Endothelial cell of umbilical vein (primary cell): ENCODE measurements around the gene SLC46A2. TPM values are rescaled to one million over a fixed set of nuclear protein-coding genes. Genes with fewer than 3 reads are reported as not detected.

ENCODE experiments used
- BruUV-seq: library from RNA; stranded (reverse); fragments of 400-500 nt; replicated peaks from 2 replicates; lab custom pipeline; 2021; lab: Mats Ljungman, UMichigan
- CTCF ChIA-PET: fragments of 300-600, 350-600 bp; sonication (Branson Sonifier 250); formaldehyde crosslinking; loops from one replicate; lab custom pipeline; 2021; ENCODE audit warnings: antibody characterized with exemption, inconsistent platforms; lab: Charles Lee
- POLR2A ChIA-PET: fragments of 300-600, 350-600 bp; sonication (Branson Sonifier 250); formaldehyde crosslinking; loops from one replicate; lab custom pipeline; 2021; ENCODE audit warnings: antibody characterized with exemption, inconsistent platforms; lab: Charles Lee
- DNase-seq: peaks from one replicate; pipeline ENCODE4 v3.0.0-alpha.2; 2011; ENCODE audit warnings: low read depth, low spot score
- FAIRE-seq: peaks from 2 replicates; lab custom pipeline; 2011; peaks lifted over from hg19 to GRCh38; lab: Jason Lieb, UNC
- H2AFZ ChIP-seq: 2 replicates; pipeline ENCODE4 v1.6.0; 2012; ENCODE audit warnings: low read depth, low read length, control low read depth, inconsistent platforms
- H3K27ac ChIP-seq: 2 replicates; pipeline ENCODE4 v1.5.1; 2011; ENCODE audit warnings: low read depth, mild to moderate bottlenecking, control low read depth, low read length, moderate library complexity; ENCODE audit not compliant: insufficient read depth
- H3K27me3 ChIP-seq, 2 experiments: 2 replicates each; pipeline versions ENCODE4 v1.6.0 to v1.6.1; 2011; ENCODE audit warnings: low read length in 2 of 2, mixed read lengths in 1 of 2; ENCODE audit not compliant: control insufficient read depth in 2 of 2, insufficient read depth in 2 of 2
- H3K36me3 ChIP-seq, 2 experiments: 2 replicates in 1 of 2; 3 replicates in 1 of 2; pipeline ENCODE4 v1.5.1; 2011; ENCODE audit warnings: low read length in 2 of 2, mild to moderate bottlenecking in 1 of 2, moderate library complexity in 1 of 2; ENCODE audit not compliant: control insufficient read depth in 2 of 2, insufficient read depth in 2 of 2; ENCODE audit errors: extremely low read depth in 1 of 2
- H3K4me1 ChIP-seq: 3 replicates; pipeline ENCODE4 v1.5.1; 2011; ENCODE audit warnings: mild to moderate bottlenecking, low read length; ENCODE audit not compliant: control insufficient read depth, insufficient read depth; ENCODE audit errors: extremely low read depth
- H3K4me2 ChIP-seq: 2 replicates; pipeline ENCODE4 v1.6.1; 2011; ENCODE audit warnings: low read length, control low read depth, mixed read lengths; ENCODE audit not compliant: insufficient read depth
- H3K4me3 ChIP-seq, 3 experiments: fragments of 200-600 bp in 1 of 3; sonication (generic), shearing (Covaris generic) in 1 of 3; replicated peaks in 1 of 3; 2 replicates each; pipeline ENCODE4 v1.5.1; 2011 to 2016; ENCODE audit warnings: control low read depth in 3 of 3, low read length in 3 of 3, mild to moderate bottlenecking in 2 of 3, inconsistent platforms in 1 of 3, low read depth in 1 of 3, moderate library complexity in 1 of 3; ENCODE audit not compliant: insufficient read depth in 1 of 3
- H3K79me2 ChIP-seq: 2 replicates; pipeline ENCODE4 v1.6.0; 2012; ENCODE audit warnings: low read length, inconsistent platforms; ENCODE audit not compliant: control insufficient read depth, insufficient read depth
- H3K9ac ChIP-seq: replicated peaks from 2 replicates; pipeline ENCODE3; 2011; ENCODE audit warnings: low read length, control low read depth; ENCODE audit not compliant: insufficient read depth; ENCODE audit errors: extremely low read depth
- H3K9me1 ChIP-seq: replicated peaks from 3 replicates; pipeline ENCODE4 v1.6.0; 2011; ENCODE audit warnings: mild to moderate bottlenecking, low read length; ENCODE audit not compliant: control insufficient read depth, insufficient read depth; ENCODE audit errors: extremely low read depth
- H3K9me3 ChIP-seq: replicated peaks from 2 replicates; pipeline ENCODE4 v1.5.1; 2012; ENCODE audit warnings: low read length, inconsistent platforms; ENCODE audit not compliant: control insufficient read depth, insufficient read depth
- H4K20me1 ChIP-seq: replicated peaks from 2 replicates; pipeline ENCODE3; 2011; ENCODE audit warnings: mild to moderate bottlenecking, low read length; ENCODE audit not compliant: control insufficient read depth, insufficient read depth; ENCODE audit errors: extremely low read depth
- EZH2 ChIP-seq: IDR thresholded peaks from 2 replicates; pipeline ENCODE4 v1.6.1; 2012; ENCODE audit warnings: borderline replicate concordance, low read depth, mild to moderate bottlenecking, moderate library complexity, low read length, inconsistent platforms; ENCODE audit not compliant: severe bottlenecking
- FOS ChIP-seq: IDR thresholded peaks from 2 replicates; pipeline ENCODE4 v1.6.1; 2011; ENCODE audit warnings: mild to moderate bottlenecking, low read length, moderate library complexity, borderline replicate concordance; ENCODE audit not compliant: insufficient read depth
- GATA2 ChIP-seq: IDR thresholded peaks from 2 replicates; pipeline ENCODE4 v1.7.0; 2011; ENCODE audit warnings: low read depth, mild to moderate bottlenecking, moderate library complexity, mixed read lengths, low read length; ENCODE audit not compliant: insufficient read length, insufficient read depth
- JUN ChIP-seq: IDR thresholded peaks from 2 replicates; pipeline ENCODE4 v1.6.1; 2011; ENCODE audit warnings: borderline replicate concordance, low read depth; ENCODE audit not compliant: insufficient read length, insufficient read depth
- MYC ChIP-seq: IDR thresholded peaks from one replicate; pipeline ENCODE4 v1.6.1; 2011; ENCODE audit warnings: mild to moderate bottlenecking, low read depth, low read length
- POLR2A ChIP-seq: IDR thresholded peaks from 2 replicates; pipeline ENCODE4 v1.6.1; 2012; ENCODE audit warnings: low read depth, mild to moderate bottlenecking, control low read depth, low read length
- POLR2AphosphoS5 ChIP-seq: IDR thresholded peaks from 2 replicates; pipeline ENCODE4 v1.6.1; 2012; ENCODE audit warnings: low read depth, mild to moderate bottlenecking, control low read depth, low read length, moderate library complexity; ENCODE audit not compliant: insufficient read depth
- dilution Hi-C: fragments of 300-500 bp; cut with MboI; formaldehyde crosslinking; loops from one replicate; pipeline ENCODE4 v1.15.0; 2019; ENCODE audit warnings: low sequenced_read_pairs; ENCODE audit not compliant: extremely low pct_ligation_motif_present
- intact Hi-C: fragments of 100-400 bp; cut with micrococcal nuclease; formaldehyde crosslinking; loops from one replicate; pipeline ENCODE4 v1.10.0; 2022
- polyA plus RNA-seq, 4 experiments: library from polyadenylated mRNA; depleted of rRNA in 3 of 4; stranded (reverse) in 3 of 4; unstranded in 1 of 4; fragments of >200 nt; gene quantifications; 2 replicates each; pipeline versions ENCODE4 v1.2.1 to v1.2.3, GENCODE V29; 2011 to 2012; ENCODE audit warnings: missing spikeins in 1 of 4
- total RNA-seq: library from RNA; stranded (reverse); gene quantifications from 2 replicates; pipeline ENCODE4 v1.2.3, GENCODE V29; 2021
- TF ChIP-seq, protein P1 (sequence below), 2 donors: IDR thresholded peaks; 1 replicate in 1 of 2; 2 replicates in 1 of 2; pipeline ENCODE4 v1.5.1; 2011; ENCODE audit warnings: low read length in 2 of 2, mild to moderate bottlenecking in 2 of 2, moderate library complexity in 2 of 2, control low read depth in 1 of 2, inconsistent platforms in 1 of 2, low read depth in 1 of 2; ENCODE audit not compliant: insufficient read depth in 1 of 2; ENCODE audit errors: extremely low read depth in 1 of 2
- TF ChIP-seq, protein P2 (sequence below): IDR thresholded peaks from 2 replicates; pipeline ENCODE4 v1.6.1; 2011; ENCODE audit not compliant: insufficient read depth, insufficient read length

Gene SLC46A2
- total and polyA plus RNA-seq, 2 donors (not counting 3 experiments of a cell fraction or from before 2014, with no cell fraction given): not detected

DNA sequence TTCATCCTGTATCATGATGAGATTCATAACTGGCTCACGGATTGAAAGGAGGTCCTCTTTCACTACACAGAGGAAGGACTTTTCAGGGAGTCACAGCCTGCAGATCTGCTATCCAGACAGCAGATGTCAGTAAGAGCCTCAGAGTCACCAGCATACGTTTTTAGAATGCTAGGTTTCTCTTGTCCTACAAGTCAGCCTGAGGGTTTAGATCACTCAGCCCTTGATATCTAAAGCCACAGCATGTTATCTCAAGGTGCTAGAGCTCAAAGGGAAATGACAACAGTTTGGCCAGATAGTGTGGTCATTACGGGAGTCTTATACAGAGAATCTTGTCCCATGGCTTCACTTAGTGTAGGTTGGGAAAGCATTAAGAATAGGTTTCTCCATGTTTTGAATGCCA, 30.9 kb upstream of the SLC46A2 start:
- Histone ChIP-seq H3K4me1 (no peaks in the 10 kb centered on the region), H3K9me1 (no peaks in the 10 kb centered on the region), H2AFZ (no peak overlapping the region), H4K20me1 (no peaks in the 10 kb centered on the region), H3K27me3 (peaks cover 10 to 12% of the 10 kb centered on the region in 2 experiments), H3K9me3 (no peaks in the 10 kb centered on the region), H3K4me3 (no peak overlapping the region), H3K79me2 (no peaks in the 10 kb centered on the region), H3K27ac (no peak overlapping the region), H3K36me3 (no peaks in the 10 kb centered on the region), H3K9ac (no peak overlapping the region), H3K4me2 (no peak overlapping the region)
- intact Hi-C loops (no loop called here), dilution Hi-C loops (no loop called here)
- no peak for TF ChIP-seq GATA2
- no peak for TF ChIP-seq EZH2
- TF ChIP-seq, protein P1, sequence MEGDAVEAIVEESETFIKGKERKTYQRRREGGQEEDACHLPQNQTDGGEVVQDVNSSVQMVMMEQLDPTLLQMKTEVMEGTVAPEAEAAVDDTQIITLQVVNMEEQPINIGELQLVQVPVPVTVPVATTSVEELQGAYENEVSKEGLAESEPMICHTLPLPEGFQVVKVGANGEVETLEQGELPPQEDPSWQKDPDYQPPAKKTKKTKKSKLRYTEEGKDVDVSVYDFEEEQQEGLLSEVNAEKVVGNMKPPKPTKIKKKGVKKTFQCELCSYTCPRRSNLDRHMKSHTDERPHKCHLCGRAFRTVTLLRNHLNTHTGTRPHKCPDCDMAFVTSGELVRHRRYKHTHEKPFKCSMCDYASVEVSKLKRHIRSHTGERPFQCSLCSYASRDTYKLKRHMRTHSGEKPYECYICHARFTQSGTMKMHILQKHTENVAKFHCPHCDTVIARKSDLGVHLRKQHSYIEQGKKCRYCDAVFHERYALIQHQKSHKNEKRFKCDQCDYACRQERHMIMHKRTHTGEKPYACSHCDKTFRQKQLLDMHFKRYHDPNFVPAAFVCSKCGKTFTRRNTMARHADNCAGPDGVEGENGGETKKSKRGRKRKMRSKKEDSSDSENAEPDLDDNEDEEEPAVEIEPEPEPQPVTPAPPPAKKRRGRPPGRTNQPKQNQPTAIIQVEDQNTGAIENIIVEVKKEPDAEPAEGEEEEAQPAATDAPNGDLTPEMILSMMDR (IDR thresholded peaks at IDR 0.05; ENCODE audit: extremely low read depth in 1 of 2, insufficient read depth in 1 of 2, low read depth in 1 of 2, low read length in 2 of 2): peak in 1 of 2 donors; percentile 44
- CTCF ChIA-PET: no interaction called here
- FAIRE-seq: peak; percentile 54
- POLR2A ChIA-PET: no interaction called here
- no TSS peak for BruUV-seq
- DNase-seq: peak; percentile 30

DNA sequence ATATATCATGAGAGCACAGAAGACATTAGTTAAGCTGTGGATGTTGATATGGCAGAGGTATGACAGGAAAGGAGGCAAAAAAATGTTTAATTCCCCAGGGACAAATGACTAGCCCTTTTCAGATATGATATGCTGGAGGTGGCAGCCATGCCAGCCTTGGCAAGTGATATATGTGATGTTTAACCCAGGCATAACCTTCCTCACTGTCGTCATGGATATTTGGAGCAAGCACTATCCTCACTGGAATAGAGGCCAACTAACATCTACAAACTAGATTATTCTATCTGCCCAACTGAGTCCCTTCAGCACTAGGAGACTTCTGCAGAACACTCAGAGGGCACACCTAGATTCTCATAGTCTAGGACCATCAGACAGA, 27.3 kb upstream of the SLC46A2 start:
- H3K9me1 ChIP-seq: no peaks in the 10 kb centered on the region
- intact Hi-C loops (no loop called here), dilution Hi-C loops (no loop called here)
- TF ChIP-seq POLR2AphosphoS5: no peak
- TF ChIP-seq, protein P1 (IDR thresholded peaks at IDR 0.05; ENCODE audit: extremely low read depth in 1 of 2, insufficient read depth in 1 of 2, low read depth in 1 of 2, low read length in 2 of 2): no peak
- TF ChIP-seq GATA2: no peak
- no peak for TF ChIP-seq MYC
- no peak for TF ChIP-seq FOS
- TF ChIP-seq, protein P2, sequence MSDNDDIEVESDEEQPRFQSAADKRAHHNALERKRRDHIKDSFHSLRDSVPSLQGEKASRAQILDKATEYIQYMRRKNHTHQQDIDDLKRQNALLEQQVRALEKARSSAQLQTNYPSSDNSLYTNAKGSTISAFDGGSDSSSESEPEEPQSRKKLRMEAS: no peak
- no peak for TF ChIP-seq JUN
- no peak for TF ChIP-seq EZH2
- no peak for TF ChIP-seq POLR2A
- FAIRE-seq (no peak), DNase-seq (no peak)
- no peak overlapping the region for H3K27ac ChIP-seq
- H3K4me2 ChIP-seq: no peak overlapping the region
- no peaks in the 10 kb centered on the region for H3K4me1 ChIP-seq
- ChIA-PET CTCF (interaction anchor here (1.0 kb wide), 1 partner anchor 15 kb away, joined by 3 read pairs; no protein-coding TSS in a partner anchor), POLR2A (no interaction called here)
- H3K27me3 ChIP-seq: peaks cover 5 to 19% of the 10 kb centered on the region in 2 experiments
- no TSS peak for BruUV-seq
- H4K20me1 ChIP-seq: no peaks in the 10 kb centered on the region
- H2AFZ ChIP-seq: no peak overlapping the region
- no peaks in the 10 kb centered on the region for H3K9me3 ChIP-seq
- H3K4me3 ChIP-seq: no peak overlapping the region
- no peaks in the 10 kb centered on the region for H3K36me3 ChIP-seq
- no peaks in the 10 kb centered on the region for H3K79me2 ChIP-seq
- H3K9ac ChIP-seq: no peak overlapping the region
